ENCODE measurements around the gene RGSL1. TPM values are rescaled to one million over a fixed set of nuclear protein-coding genes. Genes with fewer than 3 reads are reported as not detected.
"Not testable (repeated sequence)": the region's sequence is repeated elsewhere in the genome, so short reads cannot be mapped to it uniquely, and the experiment has no call there.

The RGSL1 gene
- total RNA-seq, 2 experiments from 2014 or later: not detected

GRCh38 chr1:182515556-182515955, 65.6 kb downstream of the RGSL1 start:
- ChIA-PET CTCF (no interaction called here), POLR2A (no interaction called here)
- H3K4me1 Mint-ChIP-seq: no peaks in the 10 kb centered on the region
- H3K4me3 Mint-ChIP-seq: no peak overlapping the region
- no peak overlapping the region for H3K27ac Mint-ChIP-seq
- H3K36me3 Mint-ChIP-seq (ENCODE audit: low read depth): no peaks in the 10 kb centered on the region
- H3K9me3 Mint-ChIP-seq: peaks cover 2% of the 10 kb centered on the region
- no peak for DNase-seq
- H3K27me3 Mint-ChIP-seq: peaks cover 12% of the 10 kb centered on the region

- peaks cover 8% of the 10 kb centered on the region for H3K9me3 Mint-ChIP-seq
- ChIA-PET CTCF (no interaction called here), POLR2A (no interaction called here)
- DNase-seq: no peak
- no peaks in the 10 kb centered on the region for H3K36me3 Mint-ChIP-seq (ENCODE audit: low read depth)
- peaks cover 20% of the 10 kb centered on the region for H3K27me3 Mint-ChIP-seq
- H3K4me3 Mint-ChIP-seq: no peak overlapping the region
- H3K27ac Mint-ChIP-seq: no peak overlapping the region
- H3K4me1 Mint-ChIP-seq: no peaks in the 10 kb centered on the region
These were observed 70.8 kb downstream of the RGSL1 start for GRCh38 chr1:182520736-182521135.

GRCh38 chr1:182525342-182525741, 75.4 kb downstream of the RGSL1 start:
- Mint-ChIP-seq H3K27me3 (peaks cover 10% of the 10 kb centered on the region), H3K36me3 (ENCODE audit: low read depth) (no peaks in the 10 kb centered on the region), H3K27ac (no peak overlapping the region), H3K4me3 (no peak overlapping the region), H3K9me3 (peaks cover 8% of the 10 kb centered on the region), H3K4me1 (no peaks in the 10 kb centered on the region)
- no peak for DNase-seq
- POLR2A ChIA-PET: no interaction called here
- CTCF ChIA-PET: no interaction called here

GRCh38 chr1:182527680-182528079, 77.7 kb downstream of the RGSL1 start:
- Mint-ChIP-seq H3K4me1 (no peaks in the 10 kb centered on the region), H3K27ac (no peak overlapping the region), H3K36me3 (ENCODE audit: low read depth) (no peaks in the 10 kb centered on the region), H3K27me3 (peaks cover 13% of the 10 kb centered on the region), H3K4me3 (no peak overlapping the region), H3K9me3 (peaks cover 8% of the 10 kb centered on the region)
- POLR2A ChIA-PET: no interaction called here
- CTCF ChIA-PET: no interaction called here
- DNase-seq: no peak

- H3K4me3 Mint-ChIP-seq; CTCF ChIA-PET; DNase-seq; H3K9me3 Mint-ChIP-seq; POLR2A ChIA-PET; H3K36me3 Mint-ChIP-seq (ENCODE audit: low read depth); H3K4me1 Mint-ChIP-seq; H3K27ac Mint-ChIP-seq: not testable (repeated sequence)
- peaks cover 12% of the 10 kb centered on the region for H3K27me3 Mint-ChIP-seq
These were observed 78.3 kb downstream of the RGSL1 start for GRCh38 chr1:182528206-182528605.

DNA sequence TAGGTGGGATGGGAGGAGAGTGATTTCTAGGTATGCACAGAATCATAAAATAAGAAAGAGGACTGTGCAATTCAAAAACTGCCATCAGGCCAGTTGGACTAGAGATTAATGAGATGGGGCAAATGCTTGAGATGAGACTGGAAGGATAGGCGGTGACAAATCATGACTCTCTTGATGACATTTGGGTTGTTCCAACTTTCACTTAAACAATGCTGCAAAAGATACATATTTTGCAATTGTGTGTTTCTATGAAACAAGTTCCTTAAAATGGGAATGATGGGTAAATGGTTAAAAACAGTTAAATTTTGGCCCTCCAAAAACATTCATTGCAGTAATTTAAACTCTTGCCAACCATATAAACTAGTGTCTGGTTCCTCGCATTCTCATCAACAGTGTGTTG, 84.0 kb downstream of the RGSL1 start:
- CTCF ChIA-PET: no interaction called here
- DNase-seq: no peak
- H3K9me3 Mint-ChIP-seq: peaks cover 2% of the 10 kb centered on the region
- H3K36me3 Mint-ChIP-seq (ENCODE audit: low read depth): no peaks in the 10 kb centered on the region
- no peaks in the 10 kb centered on the region for H3K4me1 Mint-ChIP-seq
- POLR2A ChIA-PET: no interaction called here
- H3K27me3 Mint-ChIP-seq: peaks cover 13% of the 10 kb centered on the region
- H3K27ac Mint-ChIP-seq: no peak overlapping the region
- no peak overlapping the region for H3K4me3 Mint-ChIP-seq

GRCh38 chr1:182549346-182549745, 99.4 kb downstream of the RGSL1 start:
- no peak for DNase-seq
- Mint-ChIP-seq H3K27me3 (peaks cover 13% of the 10 kb centered on the region), H3K27ac (no peak overlapping the region), H3K9me3 (peaks cover 6% of the 10 kb centered on the region), H3K4me1 (no peaks in the 10 kb centered on the region), H3K4me3 (no peak overlapping the region), H3K36me3 (ENCODE audit: low read depth) (no peaks in the 10 kb centered on the region)
- POLR2A ChIA-PET: no interaction called here
- CTCF ChIA-PET: interaction anchor here (1.1 kb wide), 1 partner anchor 468 kb away, joined by 3 read pairs; no protein-coding TSS in a partner anchor

DNA sequence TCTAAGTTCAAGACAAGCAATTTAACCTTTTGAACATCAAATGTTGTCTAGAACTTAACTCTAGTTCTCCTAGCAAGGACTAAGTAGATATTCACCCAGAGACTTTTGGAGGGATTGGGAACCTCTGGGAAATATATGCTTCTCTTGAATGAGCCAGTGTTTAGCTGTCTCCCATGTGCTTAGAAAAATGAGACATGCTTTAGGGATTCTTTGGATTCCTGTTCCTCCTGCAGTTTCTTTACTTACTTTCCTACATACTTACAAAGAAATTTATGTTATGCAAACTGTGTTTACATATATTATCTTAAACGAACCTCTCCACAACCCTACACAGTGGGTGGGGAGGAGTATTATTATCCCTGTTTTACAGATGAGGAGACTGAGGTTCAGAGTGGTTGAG, 99.9 kb downstream of the RGSL1 start:
- ChIA-PET CTCF (interaction anchor here (1.1 kb wide), 1 partner anchor 469 kb away, joined by 3 read pairs; no protein-coding TSS in a partner anchor), POLR2A (no interaction called here)
- no peaks in the 10 kb centered on the region for H3K36me3 Mint-ChIP-seq (ENCODE audit: low read depth)
- peaks cover 6% of the 10 kb centered on the region for H3K9me3 Mint-ChIP-seq
- H3K4me1 Mint-ChIP-seq: no peaks in the 10 kb centered on the region
- no peak for DNase-seq
- H3K27ac Mint-ChIP-seq: no peak overlapping the region
- H3K4me3 Mint-ChIP-seq: no peak overlapping the region
- peaks cover 9% of the 10 kb centered on the region for H3K27me3 Mint-ChIP-seq

GRCh38 chr1:182552527-182552926, 102.6 kb downstream of the RGSL1 start:
- no peak overlapping the region for H3K4me3 Mint-ChIP-seq
- H3K27ac Mint-ChIP-seq: no peak overlapping the region
- CTCF ChIA-PET: interaction anchor here (0.6 kb wide), 1 partner anchor 127 kb away, joined by 3 read pairs; no protein-coding TSS in a partner anchor
- no peaks in the 10 kb centered on the region for H3K4me1 Mint-ChIP-seq
- H3K36me3 Mint-ChIP-seq (ENCODE audit: low read depth): no peaks in the 10 kb centered on the region
- no peaks in the 10 kb centered on the region for H3K27me3 Mint-ChIP-seq
- peaks cover 6% of the 10 kb centered on the region for H3K9me3 Mint-ChIP-seq
- POLR2A ChIA-PET: no interaction called here
- no peak for DNase-seq

DNA sequence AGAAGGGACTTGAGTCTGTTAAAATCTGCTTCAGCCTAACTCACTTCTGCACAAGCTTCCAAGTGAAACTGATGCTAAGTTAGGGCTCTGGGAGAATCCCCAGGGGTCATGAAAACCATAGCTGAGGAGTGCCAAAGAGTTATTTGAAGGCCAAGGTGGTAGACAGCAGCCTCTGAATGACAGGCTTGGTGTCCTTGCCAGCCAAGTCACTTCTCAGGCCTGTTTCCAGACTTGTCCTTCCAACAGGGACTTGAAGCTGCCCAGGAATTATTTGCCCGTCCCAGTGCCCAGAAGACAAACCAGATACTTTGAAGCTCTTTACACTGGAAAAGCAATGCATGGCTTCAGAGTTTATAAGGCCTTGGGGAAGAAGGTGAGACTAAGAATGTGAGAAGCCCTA, 105.5 kb downstream of the RGSL1 start:
- no peaks in the 10 kb centered on the region for H3K27me3 Mint-ChIP-seq
- no peak for DNase-seq
- no peak overlapping the region for H3K4me3 Mint-ChIP-seq
- peaks cover 6% of the 10 kb centered on the region for H3K9me3 Mint-ChIP-seq
- CTCF ChIA-PET: no interaction called here
- no peak overlapping the region for H3K27ac Mint-ChIP-seq
- H3K36me3 Mint-ChIP-seq (ENCODE audit: low read depth): no peaks in the 10 kb centered on the region
- H3K4me1 Mint-ChIP-seq: no peaks in the 10 kb centered on the region
- POLR2A ChIA-PET: no interaction called here

- ChIA-PET CTCF (no interaction called here), POLR2A (no interaction called here)
- DNase-seq: no peak
- H3K4me3 Mint-ChIP-seq: no peak overlapping the region
- H3K4me1 Mint-ChIP-seq: no peaks in the 10 kb centered on the region
- peaks cover 6% of the 10 kb centered on the region for H3K9me3 Mint-ChIP-seq
- no peaks in the 10 kb centered on the region for H3K36me3 Mint-ChIP-seq (ENCODE audit: low read depth)
- H3K27me3 Mint-ChIP-seq: no peaks in the 10 kb centered on the region
- H3K27ac Mint-ChIP-seq: no peak overlapping the region
These were observed 106.3 kb downstream of the RGSL1 start for GRCh38 chr1:182556279-182556678.

- ChIA-PET POLR2A (no interaction called here), CTCF (no interaction called here)
- no peaks in the 10 kb centered on the region for H3K4me1 Mint-ChIP-seq
- H3K27ac Mint-ChIP-seq: no peak overlapping the region
- H3K9me3 Mint-ChIP-seq: no peaks in the 10 kb centered on the region
- peaks cover 8% of the 10 kb centered on the region for H3K27me3 Mint-ChIP-seq
- DNase-seq: no peak
- H3K36me3 Mint-ChIP-seq (ENCODE audit: low read depth): no peaks in the 10 kb centered on the region
- no peak overlapping the region for H3K4me3 Mint-ChIP-seq
These were observed 110.5 kb downstream of the RGSL1 start for GRCh38 chr1:182560392-182560984.

DNA sequence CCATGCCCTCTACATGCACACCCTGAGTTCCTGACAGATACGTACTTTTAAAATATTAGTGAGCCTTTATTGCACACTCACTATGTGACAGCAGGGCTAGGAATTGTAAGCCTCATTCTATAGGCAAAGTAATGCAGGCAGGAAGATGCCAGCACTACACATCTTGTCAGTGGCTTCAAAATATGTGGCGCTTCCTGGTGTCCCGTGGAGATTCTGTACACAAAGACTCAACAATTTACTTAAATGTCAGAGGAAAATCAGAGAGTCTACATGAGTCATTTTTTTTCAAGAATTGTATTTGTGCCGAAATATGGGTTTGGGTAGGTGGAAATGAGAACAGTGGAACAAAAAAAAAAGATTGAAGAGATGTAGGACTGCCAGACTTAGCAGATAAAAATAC, 111.5 kb downstream of the RGSL1 start:
- no peaks in the 10 kb centered on the region for H3K36me3 Mint-ChIP-seq (ENCODE audit: low read depth)

GRCh38 chr1:182563095-182563494, 113.1 kb downstream of the RGSL1 start:
- Mint-ChIP-seq H3K27ac (no peak overlapping the region), H3K4me1 (no peaks in the 10 kb centered on the region), H3K9me3 (no peaks in the 10 kb centered on the region), H3K4me3 (no peak overlapping the region), H3K27me3 (peaks cover 10% of the 10 kb centered on the region), H3K36me3 (ENCODE audit: low read depth) (no peaks in the 10 kb centered on the region)
- DNase-seq: no peak
- ChIA-PET POLR2A (no interaction called here), CTCF (interaction anchor here (1.2 kb wide), 1 partner anchor 64 kb away, joined by 3 read pairs; no protein-coding TSS in a partner anchor)

More for the DNA sequence above, 111.5 kb downstream of the RGSL1 start:
- H3K9me3 Mint-ChIP-seq: no peaks in the 10 kb centered on the region
- CTCF ChIA-PET: no interaction called here
- no peaks in the 10 kb centered on the region for H3K4me1 Mint-ChIP-seq
- no peak overlapping the region for H3K4me3 Mint-ChIP-seq
- no peak for DNase-seq
- H3K27me3 Mint-ChIP-seq: peaks cover 8% of the 10 kb centered on the region
- POLR2A ChIA-PET: no interaction called here
- no peak overlapping the region for H3K27ac Mint-ChIP-seq
